Measurements from ENCODE around the gene HOXB3.

GRCh38 chr17:48588528-48588927, 1.5 kb downstream of the HOXB3 start:
- TF ChIP-seq POLR2A (IDR thresholded peaks at IDR 0.05) (no peak), CTCF (IDR thresholded peaks at IDR 0.05) (no peak)
